IMR-90 (cell line): Measurements from ENCODE around the gene TSC1. TPM values are rescaled to one million over a fixed set of nuclear protein-coding genes. Genes with fewer than 3 reads are reported as not detected.

Source experiments
- ATAC-seq: fragments of 200-7000 bp; cut with Tn5 transposase; 2 replicates; pipeline ENCODE4 v1.9.1; 2020; ENCODE audit warnings: low read depth, mild to moderate bottlenecking, moderate library complexity
- BruUV-seq: library from RNA; stranded (reverse); fragments of 400-500 nt; replicated peaks from 2 replicates; lab custom pipeline; 2021; lab: Mats Ljungman, UMichigan
- CTCF ChIA-PET: fragments of 300-600 bp; formaldehyde crosslinking; extraction: SDS; loops from one replicate; lab custom pipeline; 2021; ENCODE audit warnings: antibody characterized with exemption; lab: Yijun Ruan, JAX
- POLR2A ChIA-PET: fragments of 300-600 bp; sonication (Branson Sonifier 250); formaldehyde crosslinking; loops from one replicate; lab custom pipeline; 2022; ENCODE audit warnings: antibody characterized with exemption; ENCODE audit not compliant: unreplicated experiment; lab: Charles Lee
- DNase-seq: peaks from one replicate; pipeline ENCODE4 v3.0.0; 2013
- H2AFZ ChIP-seq: replicated peaks from 2 replicates; pipeline ENCODE3; 2013; ENCODE audit warnings: low read length, mild to moderate bottlenecking; ENCODE audit not compliant: poor library complexity
- H2AK5ac ChIP-seq: 2 replicates; pipeline ENCODE4 v1.6.1; 2013; ENCODE audit warnings: low read depth, low read length, inconsistent platforms
- H2AK9ac ChIP-seq: replicated peaks from 2 replicates; pipeline ENCODE3; 2013; ENCODE audit warnings: mild to moderate bottlenecking, low read depth, low read length, moderate library complexity; ENCODE audit not compliant: poor library complexity
- H2BK120ac ChIP-seq: 2 replicates; pipeline ENCODE4 v1.6.1; 2013; ENCODE audit warnings: low read depth, low read length, inconsistent platforms
- H2BK15ac ChIP-seq: 3 replicates; pipeline ENCODE4 v1.6.1; 2013; ENCODE audit warnings: low read depth, low read length, inconsistent platforms
- H2BK20ac ChIP-seq: 2 replicates; pipeline ENCODE4 v1.6.1; 2013; ENCODE audit warnings: low read depth, mild to moderate bottlenecking, inconsistent platforms, low read length, moderate library complexity
- H2BK5ac ChIP-seq: 2 replicates; pipeline ENCODE4 v1.6.1; 2013; ENCODE audit warnings: mild to moderate bottlenecking, low read depth, low read length, inconsistent platforms; ENCODE audit not compliant: poor library complexity, severe bottlenecking
- H3K14ac ChIP-seq: replicated peaks from 2 replicates; pipeline ENCODE4 v1.6.1; 2013; ENCODE audit warnings: low read depth, low read length, inconsistent platforms
- H3K18ac ChIP-seq: 2 replicates; pipeline ENCODE4 v1.6.1; 2013; ENCODE audit warnings: low read depth, low read length, control low read depth
- H3K23ac ChIP-seq: 2 replicates; pipeline ENCODE4 v1.6.1; 2013; ENCODE audit warnings: low read depth, low read length, inconsistent platforms
- H3K27ac ChIP-seq: 2 replicates; pipeline ENCODE4 v1.5.1; 2013; ENCODE audit warnings: mild to moderate bottlenecking, control low read depth, low read length; ENCODE audit not compliant: insufficient read depth
- H3K27me3 ChIP-seq: 2 replicates; pipeline ENCODE4 v1.6.1; 2013; ENCODE audit warnings: low read length; ENCODE audit not compliant: control insufficient read depth, insufficient read depth
- H3K36me3 ChIP-seq: 2 replicates; pipeline ENCODE4 v1.6.1; 2013; ENCODE audit warnings: low read length, mixed read lengths; ENCODE audit not compliant: control insufficient read depth, insufficient read depth
- H3K4ac ChIP-seq: 2 replicates; pipeline ENCODE4 v1.6.1; 2013; ENCODE audit warnings: low read depth, low read length, inconsistent platforms
- H3K4me1 ChIP-seq: 2 replicates; pipeline ENCODE4 v1.6.1; 2013; ENCODE audit warnings: low read length, mixed read lengths; ENCODE audit not compliant: control insufficient read depth, insufficient read depth
- H3K4me2 ChIP-seq: 2 replicates; pipeline ENCODE4 v1.6.1; 2013; ENCODE audit warnings: low read depth, mild to moderate bottlenecking, control low read depth, low read length, moderate library complexity
- H3K4me3 ChIP-seq: 2 replicates; pipeline ENCODE4 v1.5.1; 2013; ENCODE audit warnings: low read depth, mild to moderate bottlenecking, control low read depth, low read length, moderate library complexity; ENCODE audit not compliant: insufficient read depth
- H3K56ac ChIP-seq: 2 replicates; pipeline ENCODE4 v1.6.1; 2013; ENCODE audit warnings: low read length, inconsistent platforms; ENCODE audit not compliant: insufficient read depth; ENCODE audit errors: extremely low read depth
- H3K79me1 ChIP-seq, 2 experiments: 2 replicates each; pipeline ENCODE4 v1.6.1; 2013; ENCODE audit warnings: low read length in 2 of 2, inconsistent platforms in 1 of 2, low read depth in 1 of 2
- H3K9ac ChIP-seq: 2 replicates; pipeline ENCODE4 v1.6.1; 2013; ENCODE audit warnings: low read depth, low read length, control low read depth
- H3K9me1 ChIP-seq: 2 replicates; pipeline ENCODE4 v1.6.1; 2013; ENCODE audit warnings: low read length, inconsistent platforms; ENCODE audit not compliant: insufficient read depth
- H3K9me3 ChIP-seq: 2 replicates; pipeline ENCODE4 v1.6.1; 2013; ENCODE audit warnings: low read length; ENCODE audit not compliant: control insufficient read depth, insufficient read depth
- H4K20me1 ChIP-seq: 2 replicates; pipeline ENCODE4 v1.6.1; 2013; ENCODE audit warnings: low read length, inconsistent platforms; ENCODE audit not compliant: insufficient read depth
- H4K5ac ChIP-seq: 2 replicates; pipeline ENCODE4 v1.6.1; 2013; ENCODE audit warnings: mild to moderate bottlenecking, low read depth, low read length, control low read depth
- H4K8ac ChIP-seq, 2 experiments: 2 replicates each; pipeline ENCODE4 v1.6.1; 2013; ENCODE audit warnings: low read depth in 2 of 2, low read length in 2 of 2, control low read depth in 1 of 2, inconsistent platforms in 1 of 2
- H4K91ac ChIP-seq: 2 replicates; pipeline ENCODE4 v1.6.1; 2013; ENCODE audit warnings: low read depth, low read length, inconsistent platforms; ENCODE audit not compliant: insufficient read depth
- FOS ChIP-seq: fragments of 150-350 bp; IDR thresholded peaks from 2 replicates; pipeline ENCODE4 v1.6.1; 2016; ENCODE audit warnings: low read depth, low read length
- MAFK ChIP-seq: IDR thresholded peaks from 2 replicates; pipeline ENCODE4 v1.6.1; 2012; ENCODE audit warnings: low read depth, low read length, improper control_type of control experiment
- MAZ ChIP-seq: IDR thresholded peaks from 2 replicates; pipeline ENCODE4 v1.6.1; 2012; ENCODE audit warnings: low read depth, mild to moderate bottlenecking, low read length, improper control_type of control experiment, moderate library complexity, borderline replicate concordance
- MXI1 ChIP-seq: IDR thresholded peaks from 2 replicates; pipeline ENCODE4 v1.6.1; 2012; ENCODE audit warnings: low read depth, mild to moderate bottlenecking, low read length, moderate library complexity, borderline replicate concordance
- NFE2L2 ChIP-seq: fragments of 150-350 bp; IDR thresholded peaks from 2 replicates; pipeline ENCODE4 v1.6.1; 2016; ENCODE audit warnings: low read depth, mild to moderate bottlenecking, low read length
- RAD21 ChIP-seq: IDR thresholded peaks from 2 replicates; pipeline ENCODE4 v1.6.1; 2012; ENCODE audit warnings: low read length, improper control_type of control experiment
- RFX5 ChIP-seq: IDR thresholded peaks from 2 replicates; pipeline ENCODE4 v1.8.0; 2012; ENCODE audit warnings: low read depth, mild to moderate bottlenecking, low read length, moderate library complexity
- WGBS, 2 experiments: methylation state at CpG; one replicate each; pipeline versions ENCODE4 v1.1.5 to v1.1.7; 2013; ENCODE audit warnings: missing lambda C conversion rate in 2 of 2; ENCODE audit not compliant: insufficient read length in 1 of 2; ENCODE audit errors: extremely low coverage in 2 of 2; 5-methylcytosine and 5-hydroxymethylcytosine counted together
- dilution Hi-C: fragments of 300-500 bp; cut with HindIII; formaldehyde crosslinking; loops from one replicate; pipeline ENCODE4 v1.14.3; 2018; ENCODE audit warnings: low sequenced_read_pairs; ENCODE audit not compliant: unreplicated experiment
- in situ Hi-C: fragments of 300-500 bp; cut with MboI; formaldehyde crosslinking; loops from 3 replicates; pipeline ENCODE4 v1.14.3; 2019; ENCODE audit warnings: low sequenced_read_pairs, inconsistent platforms, mixed read lengths
- intact Hi-C: fragments of 100-400 bp; cut with micrococcal nuclease; formaldehyde crosslinking; loops from 2 replicates; pipeline ENCODE4 v1.10.0; 2022
- polyA plus RNA-seq, 3 experiments: library from polyadenylated mRNA; depleted of rRNA; stranded (reverse); fragments of >200 nt; gene quantifications; 2 replicates each; pipeline ENCODE4 v1.2.3, GENCODE V29; 2012; ENCODE audit warnings: low replicate concordance in 1 of 3
- total RNA-seq: library from RNA; depleted of rRNA; stranded (reverse); fragments of >200 nt; gene quantifications from 2 replicates; pipeline ENCODE4 v1.2.3, GENCODE V29; 2012
- TF ChIP-seq, protein P1 (sequence below): conservative IDR thresholded peaks from 2 replicates; pipeline ENCODE4 v1.5.1; 2012; ENCODE audit warnings: mild to moderate bottlenecking, low read depth, low read length, improper control_type of control experiment

The TSC1 gene
- total and polyA plus RNA-seq, 2 of the 4 experiments (the other 2 are of a cell fraction): 25.7 to 56.3 TPM

DNA sequence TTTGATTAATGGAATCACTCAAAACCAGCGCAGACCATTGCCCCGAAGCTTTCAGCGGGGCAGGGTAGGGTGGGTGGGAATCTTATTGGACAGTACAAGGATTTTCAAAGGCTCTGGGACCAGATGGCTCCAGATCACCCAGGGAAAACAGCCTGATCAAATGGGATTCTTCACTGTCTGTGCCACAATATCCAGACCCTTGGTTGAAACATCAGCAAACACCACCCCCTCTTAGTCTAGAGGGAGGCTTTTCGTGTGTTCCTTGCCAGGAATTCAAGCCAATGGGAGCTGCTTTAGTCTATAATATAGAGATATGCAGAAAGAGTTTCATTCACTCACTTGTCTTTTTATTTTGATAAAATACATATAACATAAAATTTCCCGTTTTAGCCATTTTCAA, 35.7 kb upstream of the TSC1 start:
- intact Hi-C loops (no loop called here), dilution Hi-C loops (no loop called here), in situ Hi-C loops (no loop called here)
- ChIA-PET CTCF (no interaction called here), POLR2A (no interaction called here)
- no TSS peak for BruUV-seq
- no peak overlapping the region for H4K91ac ChIP-seq
- no peak overlapping the region for H2AFZ ChIP-seq
- H3K23ac ChIP-seq: no peak overlapping the region
- no peak overlapping the region for H2BK5ac ChIP-seq
- H4K8ac ChIP-seq: no peak overlapping the region
- TF ChIP-seq FOS: no peak
- no peak for TF ChIP-seq MAZ
- no peak for TF ChIP-seq RAD21
- TF ChIP-seq MAFK: no peak
- no peak for TF ChIP-seq MXI1
- TF ChIP-seq, protein P1, sequence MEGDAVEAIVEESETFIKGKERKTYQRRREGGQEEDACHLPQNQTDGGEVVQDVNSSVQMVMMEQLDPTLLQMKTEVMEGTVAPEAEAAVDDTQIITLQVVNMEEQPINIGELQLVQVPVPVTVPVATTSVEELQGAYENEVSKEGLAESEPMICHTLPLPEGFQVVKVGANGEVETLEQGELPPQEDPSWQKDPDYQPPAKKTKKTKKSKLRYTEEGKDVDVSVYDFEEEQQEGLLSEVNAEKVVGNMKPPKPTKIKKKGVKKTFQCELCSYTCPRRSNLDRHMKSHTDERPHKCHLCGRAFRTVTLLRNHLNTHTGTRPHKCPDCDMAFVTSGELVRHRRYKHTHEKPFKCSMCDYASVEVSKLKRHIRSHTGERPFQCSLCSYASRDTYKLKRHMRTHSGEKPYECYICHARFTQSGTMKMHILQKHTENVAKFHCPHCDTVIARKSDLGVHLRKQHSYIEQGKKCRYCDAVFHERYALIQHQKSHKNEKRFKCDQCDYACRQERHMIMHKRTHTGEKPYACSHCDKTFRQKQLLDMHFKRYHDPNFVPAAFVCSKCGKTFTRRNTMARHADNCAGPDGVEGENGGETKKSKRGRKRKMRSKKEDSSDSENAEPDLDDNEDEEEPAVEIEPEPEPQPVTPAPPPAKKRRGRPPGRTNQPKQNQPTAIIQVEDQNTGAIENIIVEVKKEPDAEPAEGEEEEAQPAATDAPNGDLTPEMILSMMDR: no peak
- TF ChIP-seq NFE2L2: no peak
- TF ChIP-seq RFX5: no peak
- no peak overlapping the region for H3K14ac ChIP-seq
- no peak overlapping the region for H3K9ac ChIP-seq
- no peak overlapping the region for H3K4me3 ChIP-seq
- no peak overlapping the region for H3K4me2 ChIP-seq
- no peak overlapping the region for H2BK120ac ChIP-seq
- WGBS, 2 experiments: 80% methylated on average over 1 of the region's 5 CpGs; no CpG with 5 or more reads in 1 of the 2 experiments
- no peak overlapping the region for H2AK9ac ChIP-seq
- no peak overlapping the region for H3K56ac ChIP-seq
- H2BK20ac ChIP-seq: no peak overlapping the region
- H3K4ac ChIP-seq: no peak overlapping the region
- H4K5ac ChIP-seq: no peak overlapping the region
- H3K9me3 ChIP-seq: no peaks in the 10 kb centered on the region
- no peak overlapping the region for H3K27ac ChIP-seq
- no peaks in the 10 kb centered on the region for H3K9me1 ChIP-seq
- H3K36me3 ChIP-seq: no peaks in the 10 kb centered on the region
- ATAC-seq (no peak), DNase-seq (no peak)
- no peaks in the 10 kb centered on the region for H4K20me1 ChIP-seq
- H2BK15ac ChIP-seq: no peak overlapping the region
- no peaks in the 10 kb centered on the region for H3K4me1 ChIP-seq
- peaks cover 78% of the 10 kb centered on the region for H3K27me3 ChIP-seq
- no peak overlapping the region for H3K18ac ChIP-seq
- H2AK5ac ChIP-seq: no peak overlapping the region
- H3K79me1 ChIP-seq: no peaks in the 10 kb centered on the region
